GM18502 (cell line): ENCODE data around the gene SSH2.
"Not testable (repeated sequence)": the region's sequence is repeated elsewhere in the genome, so short reads cannot be mapped to it uniquely, and the experiment has no call there.

Experiments used
- ATAC-seq: cut with Tn5 transposase; IDR thresholded peaks from one replicate; pipeline ENCODE4 v1.9.1; 2021; ENCODE audit warnings: mild to moderate bottlenecking; ENCODE audit not compliant: unreplicated experiment, poor library complexity

Gene SSH2

DNA sequence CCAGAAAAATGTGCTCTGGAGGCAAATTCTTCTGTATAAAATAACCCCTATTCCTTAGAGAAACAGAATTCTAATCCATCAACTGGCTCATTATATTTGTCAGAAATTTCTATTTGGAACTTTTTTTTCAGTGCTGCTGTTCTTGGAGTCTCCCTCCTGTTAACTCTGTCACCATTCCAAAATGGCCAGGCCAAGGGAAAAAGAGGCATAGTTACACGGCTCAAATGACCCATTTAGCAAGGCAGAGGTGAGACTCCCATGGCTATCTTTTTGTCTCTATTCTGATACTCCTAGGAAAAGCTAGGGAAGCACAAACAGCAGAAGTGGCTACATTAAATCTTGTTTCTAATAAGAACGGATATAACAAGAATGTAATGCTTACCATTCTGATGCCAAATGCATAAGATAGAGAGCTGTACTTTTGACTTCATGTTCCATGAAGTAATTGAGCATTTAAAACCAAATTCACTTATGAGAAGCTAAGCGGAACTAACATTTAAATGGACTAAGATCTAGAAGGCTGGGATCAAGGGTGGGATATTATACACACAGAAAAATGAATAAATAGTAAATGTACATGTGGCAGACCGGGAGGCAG is 242.9 kb downstream of the SSH2 start:
- no peak for ATAC-seq

DNA sequence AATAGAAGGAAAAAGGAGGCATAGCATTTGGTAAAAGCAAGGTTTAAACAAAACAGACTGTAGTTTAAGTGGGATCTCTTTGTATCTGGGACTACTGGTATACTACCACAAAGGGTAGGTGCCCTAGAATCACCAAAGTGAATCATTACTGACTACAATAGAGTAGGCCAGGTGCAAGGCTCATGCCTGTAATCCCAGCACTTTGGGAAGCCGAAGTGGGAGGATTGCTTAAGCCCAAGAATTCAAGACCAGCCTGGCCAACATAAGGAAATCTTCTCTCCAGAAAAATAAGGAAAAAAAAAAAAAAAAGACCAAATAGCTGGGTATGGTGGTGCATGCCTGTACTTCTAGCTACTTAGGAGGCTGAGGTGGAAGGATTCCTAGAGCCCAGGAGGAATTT is 246.5 kb downstream of the SSH2 start:
- ATAC-seq = no peak

DNA sequence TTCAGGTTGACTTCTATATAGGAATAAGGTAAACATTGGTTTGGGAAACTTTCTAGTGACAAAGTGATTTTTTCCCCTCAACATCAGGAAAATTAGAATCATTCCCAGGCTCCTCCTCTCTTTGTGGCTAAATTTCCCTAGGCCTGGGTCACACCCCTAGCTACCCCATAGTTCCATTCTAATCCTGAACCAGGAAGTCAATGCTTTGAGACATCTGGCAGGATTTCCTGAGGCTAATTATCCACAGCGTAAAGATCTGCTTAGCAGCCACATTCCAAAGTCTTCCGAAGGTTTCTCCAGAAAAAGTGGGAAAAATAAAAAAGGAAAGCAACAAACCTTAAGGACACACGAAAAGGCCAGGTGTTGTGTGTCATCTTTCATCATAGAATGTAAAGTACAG is 247.0 kb downstream of the SSH2 start:
- ATAC-seq = no peak

DNA sequence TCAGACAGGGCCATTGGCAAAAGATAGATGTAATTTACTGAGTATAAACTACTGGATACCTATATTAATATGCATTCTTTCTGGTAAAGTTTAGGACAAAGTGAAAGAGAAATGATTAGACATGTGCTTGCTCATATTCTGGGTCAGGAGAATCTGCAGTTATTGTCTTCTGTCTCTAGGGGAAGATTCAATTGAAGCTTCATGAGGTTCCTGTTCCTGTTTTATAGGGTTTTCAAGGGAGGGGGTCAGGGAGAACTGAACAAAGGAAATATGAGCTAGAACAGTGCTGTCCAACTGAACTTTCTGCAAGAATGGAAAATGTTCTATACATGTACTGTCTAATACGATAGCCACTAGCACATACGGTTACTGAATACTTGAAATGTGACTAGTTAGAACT is 248.0 kb downstream of the SSH2 start:
- no peak for ATAC-seq

DNA sequence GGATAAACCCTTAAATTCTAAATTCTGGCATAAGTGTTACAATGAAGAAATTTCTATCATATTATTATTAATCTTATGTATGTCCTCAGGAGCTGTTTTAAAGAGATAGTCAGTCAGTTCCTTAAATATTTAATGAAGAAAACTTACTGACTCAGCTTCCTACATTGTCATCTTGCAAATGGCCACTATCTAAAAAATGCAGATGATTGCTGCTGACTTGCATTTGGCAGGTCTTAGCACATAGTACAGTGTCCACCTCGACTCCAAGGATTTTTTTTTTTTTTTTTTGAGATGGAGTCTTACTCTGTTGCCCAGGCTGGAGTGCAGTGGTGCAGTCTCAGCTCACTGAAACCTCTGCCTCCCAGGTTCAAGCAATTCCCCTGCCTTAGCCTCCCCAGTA is 252.2 kb downstream of the SSH2 start:
- no peak for ATAC-seq

DNA sequence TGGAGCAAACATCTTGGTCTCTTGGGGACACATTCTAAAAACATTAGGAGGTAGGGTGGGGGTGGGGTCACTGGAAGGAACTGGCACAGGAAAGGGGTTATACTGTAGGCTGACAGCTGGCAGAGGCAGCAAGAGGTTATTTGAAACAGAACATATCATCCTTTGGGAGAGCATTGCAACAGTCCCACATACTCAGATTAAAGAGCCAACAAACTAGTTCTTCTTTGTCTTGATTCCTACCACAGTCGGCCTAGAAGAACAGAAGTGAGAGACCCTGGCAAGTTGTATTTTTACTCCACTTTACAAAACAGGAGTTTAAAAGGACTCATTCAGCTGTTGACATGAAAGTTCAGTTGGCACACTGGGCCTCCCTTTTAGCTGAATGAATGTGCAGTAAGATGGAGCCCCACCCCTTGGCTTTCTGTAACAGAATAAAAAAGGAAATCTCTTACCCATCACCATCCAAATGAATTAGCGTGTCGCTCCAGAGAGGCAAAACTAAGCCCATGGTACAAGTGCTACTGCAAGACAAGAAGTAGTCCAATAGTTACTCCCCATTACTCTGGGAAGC is 252.7 kb downstream of the SSH2 start:
- ATAC-seq = no peak

DNA sequence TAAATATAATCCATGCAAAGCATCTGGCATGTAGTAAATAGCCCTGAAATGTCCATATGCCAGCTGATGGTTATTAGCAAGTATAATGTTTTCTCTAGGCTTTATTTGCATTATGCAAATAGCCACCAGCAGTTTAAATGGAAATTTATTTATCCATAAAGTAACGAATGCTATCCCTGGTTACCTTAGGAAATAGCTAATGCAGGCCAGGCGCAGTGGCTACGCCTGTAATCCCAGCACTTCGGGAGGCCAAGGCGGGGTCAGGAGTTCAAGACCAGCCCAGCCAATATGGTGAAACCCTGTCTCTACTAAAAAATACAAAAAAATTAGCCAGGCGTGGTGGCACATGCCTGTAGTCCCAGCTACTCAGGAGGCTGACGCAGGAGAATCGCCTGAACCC is 254.1 kb downstream of the SSH2 start:
- not testable (repeated sequence) for ATAC-seq

DNA sequence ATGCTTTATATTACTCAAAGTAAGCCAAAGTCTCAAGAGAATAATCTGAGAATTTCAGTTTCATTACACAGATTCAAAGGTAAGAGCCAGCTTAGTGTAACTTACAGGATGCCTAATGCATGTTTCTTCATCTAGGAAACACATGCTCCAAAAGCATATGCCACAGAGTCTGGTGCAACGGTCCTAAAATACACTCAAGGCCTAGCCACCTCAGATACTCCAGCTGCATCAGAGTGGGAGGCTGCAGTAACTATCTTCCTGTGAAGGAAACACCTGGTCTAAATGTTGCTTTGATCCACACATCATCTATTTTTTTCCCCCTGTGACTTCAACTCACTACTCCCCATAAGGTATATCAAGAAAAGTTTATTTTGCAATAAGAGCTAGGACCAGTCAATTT is 255.7 kb downstream of the SSH2 start:
- no peak for ATAC-seq

DNA sequence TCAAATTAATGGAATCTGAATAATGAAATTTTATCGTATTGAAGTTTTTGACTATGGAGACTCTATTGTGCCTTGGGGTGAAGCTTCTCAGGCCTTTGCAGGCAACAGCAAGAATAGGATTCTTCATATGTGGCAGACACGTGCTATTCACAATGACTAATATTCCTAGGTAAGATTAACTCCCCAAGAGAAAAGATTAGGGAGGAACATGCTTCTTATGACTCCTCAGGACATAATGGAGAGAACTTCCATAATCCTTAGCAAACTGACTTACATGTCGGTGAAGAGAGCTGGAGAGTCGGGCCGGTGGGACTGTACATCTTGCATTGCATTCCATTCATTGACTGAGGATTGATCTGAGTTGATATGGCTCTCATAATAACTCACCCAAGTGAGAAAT is 258.4 kb downstream of the SSH2 start:
- no peak for ATAC-seq

DNA sequence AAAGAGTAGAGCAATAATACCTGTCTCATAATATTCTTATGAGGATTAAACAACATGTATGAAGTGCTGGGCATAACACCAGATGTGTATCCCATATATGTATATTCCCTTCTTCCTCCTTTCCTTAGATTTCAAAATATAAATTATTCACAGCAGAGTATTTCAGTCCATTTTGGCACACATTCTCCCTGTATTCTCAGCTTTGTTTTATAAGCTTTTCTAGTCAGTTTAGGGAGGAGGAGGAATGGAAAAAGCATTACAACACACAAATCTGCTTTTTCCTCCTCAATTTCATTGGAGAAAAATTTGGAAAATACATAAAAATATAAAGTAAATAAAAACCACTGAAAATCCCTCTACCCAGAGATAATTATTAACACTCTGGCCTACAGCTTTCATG is 260.8 kb downstream of the SSH2 start:
- no peak for ATAC-seq

DNA sequence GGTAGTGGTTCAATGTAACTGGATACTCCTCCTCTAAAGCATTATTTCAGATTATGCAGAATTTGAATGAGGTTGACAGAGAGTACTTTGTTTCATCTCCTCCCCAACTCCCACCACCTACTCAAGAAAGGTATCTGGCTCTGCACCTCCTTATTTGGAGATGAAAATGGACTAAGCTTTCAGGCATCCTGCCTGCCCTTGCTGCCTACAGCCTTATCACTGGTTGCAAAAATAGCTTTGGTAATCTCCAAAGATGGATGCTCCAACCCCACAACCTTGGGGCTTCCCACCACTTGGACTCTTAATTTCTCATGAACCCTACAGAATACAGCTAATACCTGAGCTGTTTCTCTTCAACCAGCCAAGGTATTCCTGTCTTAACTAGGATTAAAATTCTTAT is 262.1 kb downstream of the SSH2 start:
- ATAC-seq = no peak

DNA sequence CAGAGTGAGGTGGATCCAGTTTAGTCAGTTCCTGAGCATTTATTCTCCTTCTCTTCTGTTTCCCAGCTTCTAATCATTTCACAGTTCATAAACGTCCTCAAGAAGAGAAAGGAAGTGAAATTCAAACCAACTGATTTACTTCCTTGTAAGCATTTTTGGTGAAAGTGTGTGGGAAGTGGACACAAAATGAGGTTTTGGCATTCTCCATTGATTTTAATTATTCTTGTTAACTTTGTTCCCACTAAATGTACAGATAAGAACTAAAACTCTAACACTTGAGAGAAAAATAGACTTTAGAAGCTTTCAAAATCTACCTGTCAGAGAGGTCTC is 264.6 kb downstream of the SSH2 start:
- ATAC-seq = no peak

DNA sequence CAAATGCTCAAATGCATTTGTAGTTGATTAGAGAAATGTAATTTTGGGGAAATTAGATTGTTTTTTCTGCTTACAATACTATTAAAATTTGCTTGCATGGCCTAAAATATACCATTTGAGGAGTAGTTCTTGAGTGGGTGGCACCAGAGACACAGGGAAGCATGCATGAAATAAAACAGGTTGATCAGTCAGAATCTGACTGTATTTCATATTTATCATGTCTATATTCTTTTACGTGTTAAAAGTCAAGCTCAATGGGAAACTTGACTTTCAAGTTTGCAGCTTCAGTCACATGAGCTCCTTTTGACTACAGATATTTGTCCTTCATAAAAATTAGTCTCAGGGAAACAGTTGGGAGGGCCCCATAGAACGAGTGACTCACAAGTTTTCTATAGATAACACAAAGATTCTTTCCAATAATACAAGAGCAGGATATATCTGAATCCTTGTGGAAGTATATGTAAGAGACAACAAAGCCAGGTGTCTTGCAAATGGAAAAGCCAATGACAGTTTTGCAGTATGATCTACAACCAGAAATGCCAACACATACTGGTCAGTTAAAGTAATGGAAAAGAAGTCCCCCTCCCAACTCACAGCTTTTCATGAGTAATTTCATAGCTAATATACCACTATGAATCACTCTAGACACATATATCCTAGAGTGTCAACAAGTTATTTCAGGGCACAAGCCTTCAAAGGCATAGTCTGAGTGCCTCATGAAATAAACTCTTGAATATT is 265.1 kb downstream of the SSH2 start:
- no peak for ATAC-seq

DNA sequence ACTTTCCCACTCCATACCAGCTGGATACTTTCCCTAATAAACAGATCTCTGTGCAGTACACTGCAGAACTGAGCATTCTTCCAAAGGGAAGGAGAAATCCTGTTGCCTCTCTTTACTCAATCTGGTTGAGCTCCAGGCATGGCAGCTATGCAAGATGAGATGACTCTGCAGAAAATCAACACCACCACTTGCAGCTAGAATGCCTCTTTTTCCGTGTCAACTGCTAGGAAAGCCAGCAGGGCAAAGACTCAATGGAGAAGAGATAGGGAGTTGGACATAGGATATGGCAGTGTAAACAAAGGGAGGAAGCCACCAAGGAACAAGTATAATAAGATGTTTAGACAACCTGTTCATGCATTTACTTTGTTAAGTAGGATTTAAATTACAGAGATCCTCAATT is 266.9 kb downstream of the SSH2 start:
- ATAC-seq = no peak

DNA sequence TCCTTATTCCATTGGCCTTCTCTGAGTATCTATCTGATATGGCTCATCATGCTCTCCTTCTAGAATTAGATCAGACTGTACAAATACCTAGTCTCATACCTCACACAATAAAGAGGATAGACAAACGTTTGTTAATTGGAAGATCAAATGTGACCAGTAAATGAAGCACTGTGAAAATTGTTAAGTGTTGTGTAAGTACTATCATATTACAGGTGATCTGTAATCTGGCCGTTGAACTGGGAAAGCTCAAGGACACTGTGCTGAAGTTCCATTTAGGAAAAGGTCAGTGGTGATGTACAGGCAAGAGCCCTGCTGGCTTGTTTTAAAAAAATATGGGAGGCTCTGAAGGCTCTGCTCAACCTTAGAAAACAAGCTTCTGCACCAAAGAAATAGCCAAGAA is 268.8 kb downstream of the SSH2 start:
- no peak for ATAC-seq

DNA sequence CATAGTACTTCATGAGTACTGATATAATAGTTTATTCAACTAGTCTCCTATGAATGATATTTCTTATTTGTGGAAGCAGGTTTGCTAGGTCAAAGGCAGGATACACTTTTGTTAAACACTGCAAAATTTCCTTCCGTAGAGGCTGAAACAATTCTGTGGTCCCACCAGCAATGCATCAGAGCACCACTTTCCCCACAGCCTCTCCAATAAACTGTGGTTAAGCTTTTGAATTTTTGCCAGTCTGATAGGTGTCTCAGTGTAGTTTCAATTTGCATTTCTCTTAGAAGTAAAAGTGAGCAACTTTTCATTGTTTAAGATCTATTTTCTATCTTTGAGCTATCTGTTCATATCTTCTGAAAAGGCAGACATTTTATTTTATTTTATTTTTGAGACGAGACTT is 270.9 kb downstream of the SSH2 start:
- no peak for ATAC-seq

DNA sequence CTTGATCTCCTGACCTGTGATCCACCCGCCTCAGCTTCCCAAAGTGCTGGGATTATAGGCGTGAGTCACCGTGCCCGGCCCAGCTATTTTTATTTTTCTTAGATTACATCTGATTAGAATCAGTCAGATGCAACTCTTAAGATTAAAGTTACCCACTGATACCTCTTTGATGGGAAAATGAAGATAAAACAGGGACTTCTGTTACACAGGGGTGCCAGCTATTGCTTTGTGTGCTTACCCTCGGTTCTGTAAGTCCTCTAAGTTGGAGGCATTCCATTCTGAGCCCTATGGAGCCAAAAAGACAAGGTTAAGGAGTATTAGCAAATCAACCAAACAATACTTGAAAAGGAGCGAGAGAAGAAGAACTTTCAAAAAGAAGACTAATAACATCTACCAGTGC is 274.7 kb downstream of the SSH2 start:
- no peak for ATAC-seq

DNA sequence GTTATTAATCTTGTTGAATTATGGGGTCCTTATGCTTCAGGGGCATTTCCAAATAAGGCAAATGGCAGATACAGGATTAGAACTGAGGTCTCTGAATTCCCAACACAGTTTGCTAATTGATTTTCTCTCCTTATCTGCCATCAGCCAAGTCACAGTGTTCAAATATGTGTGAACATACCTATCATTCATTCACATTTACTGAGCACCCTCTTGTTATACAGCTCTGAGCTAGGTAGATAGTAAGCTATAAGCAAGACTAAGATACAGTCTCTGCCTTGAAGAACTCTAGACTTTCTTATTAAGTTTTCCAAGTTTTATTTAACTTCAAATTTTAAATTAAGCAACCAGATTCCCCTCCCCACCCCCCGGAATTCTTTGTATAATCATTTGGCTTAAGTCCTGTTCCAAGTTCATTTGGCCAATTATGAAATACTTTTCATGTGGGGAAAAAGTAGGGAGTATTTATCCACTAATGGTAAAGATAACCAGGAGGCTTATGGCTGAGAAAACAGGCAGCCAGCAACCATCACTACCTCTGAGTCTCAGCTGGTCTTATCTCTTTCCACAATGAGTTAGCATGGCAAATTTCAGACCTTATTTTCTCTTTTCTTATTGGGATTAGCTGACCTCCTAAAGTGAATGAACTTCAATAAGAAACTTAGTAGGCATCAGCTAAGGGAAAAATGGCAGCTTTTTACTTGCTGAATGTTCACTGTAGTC is 275.9 kb downstream of the SSH2 start:
- no peak for ATAC-seq

DNA sequence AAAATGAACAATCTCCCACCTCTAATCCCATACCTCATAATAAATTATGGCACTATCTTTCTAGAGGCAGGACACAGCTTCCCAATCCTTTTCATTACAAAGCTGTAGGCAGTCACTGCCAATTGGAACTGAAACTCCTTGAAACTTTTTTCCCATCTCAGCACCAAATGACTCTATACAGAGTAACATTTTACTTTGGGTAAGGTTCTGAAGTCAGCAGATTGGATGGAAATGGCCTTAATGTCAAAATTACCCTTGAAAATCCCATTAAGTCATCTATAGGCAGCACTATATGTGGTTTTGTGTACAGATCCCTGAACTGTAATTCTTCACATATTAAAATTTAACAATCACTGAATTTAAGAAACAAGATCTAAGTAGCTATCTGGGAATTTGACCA is 277.1 kb downstream of the SSH2 start:
- no peak for ATAC-seq

DNA sequence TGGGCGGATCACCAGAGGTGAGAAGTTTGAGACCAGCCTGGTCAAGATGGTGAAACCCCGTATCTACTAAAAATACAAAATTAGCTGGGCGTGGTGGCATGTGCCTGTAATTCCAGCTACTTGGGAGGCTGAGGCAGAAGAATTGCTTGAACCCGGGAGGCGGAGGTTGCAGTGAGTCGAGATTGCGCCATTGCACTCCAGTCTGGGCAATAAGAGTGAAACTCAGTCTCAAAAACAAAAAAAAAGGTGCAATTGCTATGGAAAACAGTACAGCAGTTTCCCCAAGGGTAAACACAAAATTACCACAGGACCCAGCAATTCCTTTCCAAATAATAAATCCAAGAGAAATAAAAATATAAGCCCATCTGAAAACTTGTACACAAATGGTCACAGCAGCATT is 278.1 kb downstream of the SSH2 start:
- ATAC-seq = not testable (repeated sequence)

DNA sequence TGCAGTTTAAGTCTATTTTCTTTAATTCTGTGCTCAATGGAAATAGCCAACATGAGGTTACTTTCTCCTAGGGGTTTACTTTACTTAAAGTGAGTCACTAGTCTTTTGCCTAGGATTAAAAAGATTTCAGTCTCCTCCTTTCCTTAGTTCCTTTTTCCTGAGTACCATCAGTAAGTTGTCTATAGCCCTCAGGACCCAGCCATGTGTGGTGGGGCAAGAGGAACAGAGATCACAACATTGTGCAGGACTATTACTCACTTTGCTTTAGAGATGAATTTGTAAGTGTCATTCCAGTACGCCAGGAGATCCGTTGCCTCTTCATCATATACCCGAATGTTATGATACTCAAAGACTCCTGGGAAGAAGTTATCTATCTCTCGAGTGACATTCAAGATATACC is 279.6 kb downstream of the SSH2 start:
- ATAC-seq = no peak

DNA sequence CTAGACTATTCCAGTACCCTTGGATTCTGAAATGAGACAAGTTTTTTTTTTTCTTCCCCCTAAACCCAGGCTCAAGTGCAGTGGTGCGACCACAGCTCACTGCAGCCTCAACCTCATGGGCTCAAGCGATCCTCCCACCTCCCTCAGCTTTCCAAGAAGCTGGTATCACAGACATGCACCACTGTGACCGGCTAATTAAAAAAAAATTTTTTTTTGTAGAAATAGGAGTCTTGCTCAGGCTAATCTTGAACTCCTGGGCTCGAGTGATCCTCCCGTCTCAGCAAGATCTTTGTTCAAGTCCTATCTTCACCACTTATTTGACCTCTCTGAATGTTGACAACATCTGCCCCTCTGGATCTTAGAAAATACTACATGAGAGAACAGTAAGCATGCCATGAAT is 280.7 kb downstream of the SSH2 start:
- ATAC-seq = no peak
